ENCODE measurements around the gene ANK3. TPM values are rescaled to one million over a fixed set of nuclear protein-coding genes. Genes with fewer than 3 reads are reported as not detected.

The ANK3 gene
- total RNA-seq, 1 experiment from 2014 or later, result 6.7 TPM

DNA sequence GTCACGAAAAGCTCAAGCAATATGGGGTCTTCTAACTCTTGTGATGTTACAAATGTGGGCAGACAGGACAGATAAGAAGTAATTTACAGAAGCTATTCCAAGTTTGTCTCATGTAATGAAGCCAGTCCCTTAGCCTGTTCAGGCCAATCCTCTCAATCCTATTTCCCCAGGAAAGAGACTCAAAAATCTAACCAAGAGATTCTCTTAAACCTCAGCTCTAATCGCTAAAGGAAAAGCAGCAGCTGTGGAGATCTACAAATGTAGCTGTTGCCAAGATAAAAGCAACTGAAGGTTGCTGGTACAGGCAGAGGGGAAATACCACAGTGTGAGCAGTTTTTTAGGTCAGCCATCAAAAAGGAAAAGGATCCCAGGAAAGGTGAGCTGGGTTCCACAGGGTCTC is 39.3 kb downstream of the ANK3 start:
- ChIA-PET POLR2A (interaction anchor here (0.6 kb wide), 1 partner anchor 20 kb away, joined by 3 read pairs; no protein-coding TSS in a partner anchor), CTCF (interaction anchor here (0.6 to 0.8 kb wide), 3 partner anchors 15 to 112 kb away, joined by 3 to 4 read pairs (median 3); no protein-coding TSS in a partner anchor)
- H3K36me3 Mint-ChIP-seq (ENCODE audit: insufficient read depth, unreplicated experiment), result no peaks in the 10 kb centered on the region
- H3K27ac Mint-ChIP-seq (ENCODE audit: low read depth, unreplicated experiment), result no peak overlapping the region
- TF ChIP-seq CTCF (IDR thresholded peaks at IDR 0.05; ENCODE audit: unreplicated experiment), result no peak
- DNase-seq (ENCODE audit: unreplicated experiment), result no peak
- no TSS peak for BruUV-seq (replicated peaks)
- H3K4me1 Mint-ChIP-seq (ENCODE audit: insufficient read depth, unreplicated experiment), result no peaks in the 10 kb centered on the region
- intact Hi-C loops (cut with micrococcal nuclease), result no loop called here
- no peaks in the 10 kb centered on the region for H3K27me3 Mint-ChIP-seq (ENCODE audit: insufficient read depth, unreplicated experiment)
- no peaks in the 10 kb centered on the region for H3K9me3 Mint-ChIP-seq (ENCODE audit: unreplicated experiment)
- H3K4me3 Mint-ChIP-seq (ENCODE audit: unreplicated experiment), result no peak overlapping the region

DNA sequence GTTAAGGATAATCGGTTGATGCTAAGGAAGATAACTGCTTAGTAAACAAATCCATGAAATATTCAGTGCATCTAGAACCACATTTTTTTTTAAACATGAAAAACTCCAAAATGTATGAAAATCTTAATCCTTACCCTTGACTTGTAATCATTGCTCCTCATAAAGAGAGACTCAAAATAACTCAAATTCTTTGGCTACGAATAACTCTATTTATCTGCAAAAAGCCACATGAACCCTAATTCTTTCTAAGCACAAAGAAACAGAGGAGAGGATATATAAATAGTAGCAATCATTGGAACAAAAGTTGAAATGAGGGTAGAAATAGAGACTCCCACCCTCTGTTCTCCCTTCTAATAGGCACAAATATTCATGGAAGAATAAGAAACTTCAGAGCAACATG is 40.2 kb downstream of the ANK3 start:
- no peaks in the 10 kb centered on the region for H3K27me3 Mint-ChIP-seq (ENCODE audit: insufficient read depth, unreplicated experiment)
- intact Hi-C loops (cut with micrococcal nuclease), result no loop called here
- no peaks in the 10 kb centered on the region for H3K9me3 Mint-ChIP-seq (ENCODE audit: unreplicated experiment)
- BruUV-seq (replicated peaks), result no TSS peak
- no peaks in the 10 kb centered on the region for H3K36me3 Mint-ChIP-seq (ENCODE audit: insufficient read depth, unreplicated experiment)
- H3K4me1 Mint-ChIP-seq (ENCODE audit: insufficient read depth, unreplicated experiment), result no peaks in the 10 kb centered on the region
- no peak overlapping the region for H3K4me3 Mint-ChIP-seq (ENCODE audit: unreplicated experiment)
- no peak for TF ChIP-seq CTCF (IDR thresholded peaks at IDR 0.05; ENCODE audit: unreplicated experiment)
- ChIA-PET CTCF (interaction anchor here (0.7 to 1.3 kb wide), 2 partner anchors 80 to 345 kb away, joined by 3 to 4 read pairs; no protein-coding TSS in a partner anchor), POLR2A (no interaction called here)
- no peak for DNase-seq (ENCODE audit: unreplicated experiment)
- no peak overlapping the region for H3K27ac Mint-ChIP-seq (ENCODE audit: low read depth, unreplicated experiment)

DNA sequence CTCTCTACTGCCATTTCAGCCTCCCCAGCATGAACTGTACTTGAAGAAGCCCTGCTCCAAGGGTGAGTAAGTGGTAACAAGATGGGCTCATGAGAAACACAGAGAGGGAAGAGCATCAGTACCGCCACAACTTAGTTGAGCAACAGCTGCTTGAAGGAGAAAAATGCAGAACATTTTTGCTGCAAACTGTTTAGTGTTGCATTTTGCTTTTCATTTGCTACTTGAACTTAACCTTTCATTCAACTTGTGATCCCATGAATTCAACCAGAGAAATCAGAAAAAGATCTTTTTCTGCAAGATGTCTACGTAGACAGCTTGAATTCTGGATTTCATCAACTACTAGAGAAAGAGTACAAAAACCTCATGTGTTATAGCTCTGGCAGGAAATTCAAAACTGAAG is 40.7 kb downstream of the ANK3 start:
- no peaks in the 10 kb centered on the region for H3K36me3 Mint-ChIP-seq (ENCODE audit: insufficient read depth, unreplicated experiment)
- H3K27me3 Mint-ChIP-seq (ENCODE audit: insufficient read depth, unreplicated experiment), result no peaks in the 10 kb centered on the region
- H3K4me3 Mint-ChIP-seq (ENCODE audit: unreplicated experiment), result no peak overlapping the region
- intact Hi-C loops (cut with micrococcal nuclease), result no loop called here
- BruUV-seq (replicated peaks), result no TSS peak
- H3K27ac Mint-ChIP-seq (ENCODE audit: low read depth, unreplicated experiment), result no peak overlapping the region
- ChIA-PET POLR2A (no interaction called here), CTCF (interaction anchor here (1.3 kb wide), 1 partner anchor 81 kb away, joined by 4 read pairs; no protein-coding TSS in a partner anchor)
- no peaks in the 10 kb centered on the region for H3K4me1 Mint-ChIP-seq (ENCODE audit: insufficient read depth, unreplicated experiment)
- no peak for TF ChIP-seq CTCF (IDR thresholded peaks at IDR 0.05; ENCODE audit: unreplicated experiment)
- DNase-seq (ENCODE audit: unreplicated experiment), result no peak
- H3K9me3 Mint-ChIP-seq (ENCODE audit: unreplicated experiment), result no peaks in the 10 kb centered on the region

- intact Hi-C loops (cut with micrococcal nuclease), result no loop called here
- no peaks in the 10 kb centered on the region for H3K36me3 Mint-ChIP-seq (ENCODE audit: insufficient read depth, unreplicated experiment)
- no TSS peak for BruUV-seq (replicated peaks)
Observed at GRCh38 chr10:60347270-60347669, 42.4 kb downstream of the ANK3 start.

More at GRCh38 chr10:60347270-60347669, 42.4 kb downstream of the ANK3 start:
- no peak overlapping the region for H3K27ac Mint-ChIP-seq (ENCODE audit: low read depth, unreplicated experiment)
- no peaks in the 10 kb centered on the region for H3K4me1 Mint-ChIP-seq (ENCODE audit: insufficient read depth, unreplicated experiment)
- CTCF ChIA-PET, result no interaction called here
- TF ChIP-seq CTCF (IDR thresholded peaks at IDR 0.05; ENCODE audit: unreplicated experiment), result no peak
- no peak overlapping the region for H3K4me3 Mint-ChIP-seq (ENCODE audit: unreplicated experiment)
- no peaks in the 10 kb centered on the region for H3K27me3 Mint-ChIP-seq (ENCODE audit: insufficient read depth, unreplicated experiment)
- POLR2A ChIA-PET, result no interaction called here
- DNase-seq (ENCODE audit: unreplicated experiment), result no peak
- no peaks in the 10 kb centered on the region for H3K9me3 Mint-ChIP-seq (ENCODE audit: unreplicated experiment)

Measured in MCF 10A (cell line).